Liver (tissue), 9 donors: ENCODE measurements around the gene MYBPH. TPM values are rescaled to one million over a fixed set of nuclear protein-coding genes. Genes with fewer than 3 reads are reported as not detected.

ENCODE experiments used
- DNase-seq: peaks from one replicate; pipeline ENCODE4 v3.0.0-alpha.2; 2017; ENCODE audit warnings: low spot score
- H3K27ac ChIP-seq, 2 donors: one replicate each; pipeline ENCODE4 v1.7.0; 2013; ENCODE audit warnings: inconsistent platforms in 2 of 2, low read length in 2 of 2, control low read depth in 1 of 2, low read depth in 1 of 2, mild to moderate bottlenecking in 1 of 2
- H3K27me3 ChIP-seq, 4 donors: one replicate each; pipeline versions ENCODE4 v1.6.1 to v1.7.0; 2013; ENCODE audit warnings: low read length in 3 of 4, inconsistent platforms in 1 of 4, mild to moderate bottlenecking in 1 of 4, moderate library complexity in 1 of 4; ENCODE audit not compliant: control insufficient read depth in 4 of 4, insufficient read depth in 4 of 4
- H3K36me3 ChIP-seq, 4 donors: one replicate each; pipeline versions ENCODE4 v1.6.1 to v1.7.0; 2013; ENCODE audit warnings: low read length in 3 of 4, mild to moderate bottlenecking in 3 of 4, low read depth in 1 of 4, moderate library complexity in 1 of 4; ENCODE audit not compliant: control insufficient read depth in 4 of 4, insufficient read depth in 3 of 4
- H3K4me1 ChIP-seq, 4 donors: one replicate each; pipeline versions ENCODE4 v1.6.1 to v1.7.0; 2013; ENCODE audit warnings: low read length in 3 of 4, mild to moderate bottlenecking in 3 of 4, moderate library complexity in 1 of 4; ENCODE audit not compliant: control insufficient read depth in 4 of 4, insufficient read depth in 4 of 4
- H3K4me3 ChIP-seq, 3 donors: one replicate each; pipeline versions ENCODE4 v1.6.1 to v1.7.0; 2013; ENCODE audit warnings: low read length in 3 of 3, control low read depth in 1 of 3, low read depth in 1 of 3, mild to moderate bottlenecking in 1 of 3
- H3K9ac ChIP-seq, 2 donors: one replicate each; pipeline ENCODE4 v1.7.0; 2013; ENCODE audit warnings: low read length in 2 of 2, mild to moderate bottlenecking in 2 of 2, moderate library complexity in 2 of 2, control low read depth in 1 of 2, low read depth in 1 of 2
- H3K9me3 ChIP-seq, 4 donors: one replicate each; pipeline versions ENCODE4 v1.6.1 to v1.7.0; 2013; ENCODE audit warnings: low read length in 3 of 4; ENCODE audit not compliant: control insufficient read depth in 4 of 4
- FOXA1 ChIP-seq: IDR thresholded peaks from 2 replicates; pipeline ENCODE4 v1.6.1; 2016; ENCODE audit warnings: antibody characterized with exemption
- FOXA2 ChIP-seq: IDR thresholded peaks from 2 replicates; pipeline ENCODE4 v1.6.1; 2016; ENCODE audit warnings: antibody characterized with exemption
- GABPA ChIP-seq, 2 donors: IDR thresholded peaks in 1 of 2; conservative IDR thresholded peaks in 1 of 2; 2 replicates each; pipeline ENCODE4 v1.6.1; 2016; ENCODE audit warnings: antibody characterized with exemption in 2 of 2, mild to moderate bottlenecking in 1 of 2, moderate library complexity in 1 of 2
- HNF4A ChIP-seq, 2 donors: conservative IDR thresholded peaks; 2 replicates each; pipeline ENCODE4 v1.6.1; 2016; ENCODE audit warnings: antibody characterized with exemption in 2 of 2, mild to moderate bottlenecking in 2 of 2
- HNF4G ChIP-seq: IDR thresholded peaks from 2 replicates; pipeline ENCODE4 v1.6.1; 2016; ENCODE audit warnings: antibody characterized with exemption
- JUND ChIP-seq, 2 donors: IDR thresholded peaks; 2 replicates each; pipeline ENCODE4 v1.6.1; 2016; ENCODE audit warnings: antibody characterized with exemption in 2 of 2
- NR2F2 ChIP-seq: IDR thresholded peaks from 2 replicates; pipeline ENCODE4 v1.6.1; 2016; ENCODE audit warnings: antibody characterized with exemption
- RAD21 ChIP-seq, 2 donors: IDR thresholded peaks; 2 replicates each; pipeline ENCODE4 v1.6.1; 2016; ENCODE audit warnings: antibody characterized with exemption in 2 of 2, mild to moderate bottlenecking in 2 of 2
- RXRA ChIP-seq, 2 donors: IDR thresholded peaks; 2 replicates each; pipeline ENCODE4 v1.6.1; 2017 to 2018; ENCODE audit warnings: antibody characterized with exemption in 2 of 2, mild to moderate bottlenecking in 1 of 2
- SP1 ChIP-seq: IDR thresholded peaks from 2 replicates; pipeline ENCODE4 v1.6.1; 2018; ENCODE audit warnings: antibody characterized with exemption, mild to moderate bottlenecking
- TAF1 ChIP-seq: conservative IDR thresholded peaks from 2 replicates; pipeline ENCODE4 v1.6.1; 2016; ENCODE audit warnings: antibody characterized with exemption, mild to moderate bottlenecking
- YY1 ChIP-seq: IDR thresholded peaks from 2 replicates; pipeline ENCODE4 v1.6.1; 2016; ENCODE audit warnings: antibody characterized with exemption, mild to moderate bottlenecking
- WGBS: extraction: QIAGEN DNeasy Blood & Tissue Kit; methylation state at CpG from one replicate; pipeline ENCODE4 v1.1.7; 2013; 5-methylcytosine and 5-hydroxymethylcytosine counted together
- polyA plus RNA-seq, 2 donors: library from polyadenylated mRNA; stranded (reverse) in 1 of 2; unstranded in 1 of 2; fragments of 200-250 nt in 1 of 2; fragments of >200 nt in 1 of 2; fragmentation: Nextera tagmentation in 1 of 2; extraction: Ambion mirVana in 1 of 2; gene quantifications; one replicate each; pipeline versions ENCODE4 v1.2.1 to v1.2.3, GENCODE V29; 2013 to 2015
- total RNA-seq, 2 donors: library from RNA; depleted of rRNA; stranded (reverse); fragments of >200 nt; gene quantifications; one replicate each; pipeline ENCODE4 v1.2.3, GENCODE V29; 2014
- TF ChIP-seq, protein P1 (sequence below): fragments of 150-350 bp; IDR thresholded peaks from 2 replicates; pipeline ENCODE4 v1.5.1; 2017; ENCODE audit warnings: improper control_type of control experiment, low read depth, low read length; ENCODE audit not compliant: missing input control
- TF ChIP-seq, protein P2 (sequence below): IDR thresholded peaks from 2 replicates; pipeline ENCODE4 v1.6.1; 2016; ENCODE audit warnings: antibody characterized with exemption, mild to moderate bottlenecking
- TF ChIP-seq, protein P3 (sequence below): IDR thresholded peaks from 2 replicates; pipeline ENCODE4 v1.6.1; 2016; ENCODE audit warnings: antibody characterized with exemption
- TF ChIP-seq, protein P4 (sequence below): IDR thresholded peaks from 2 replicates; pipeline ENCODE4 v1.6.1; 2016; ENCODE audit warnings: antibody characterized with exemption
- donor health status: healthy.
- donor health status: healthy.
- donor health status: healthy.
- donor health status: healthy.
- donor health status: healthy.

The MYBPH gene
- total and polyA plus RNA-seq, 4 donors: 0.09 TPM; not detected in 3

DNA sequence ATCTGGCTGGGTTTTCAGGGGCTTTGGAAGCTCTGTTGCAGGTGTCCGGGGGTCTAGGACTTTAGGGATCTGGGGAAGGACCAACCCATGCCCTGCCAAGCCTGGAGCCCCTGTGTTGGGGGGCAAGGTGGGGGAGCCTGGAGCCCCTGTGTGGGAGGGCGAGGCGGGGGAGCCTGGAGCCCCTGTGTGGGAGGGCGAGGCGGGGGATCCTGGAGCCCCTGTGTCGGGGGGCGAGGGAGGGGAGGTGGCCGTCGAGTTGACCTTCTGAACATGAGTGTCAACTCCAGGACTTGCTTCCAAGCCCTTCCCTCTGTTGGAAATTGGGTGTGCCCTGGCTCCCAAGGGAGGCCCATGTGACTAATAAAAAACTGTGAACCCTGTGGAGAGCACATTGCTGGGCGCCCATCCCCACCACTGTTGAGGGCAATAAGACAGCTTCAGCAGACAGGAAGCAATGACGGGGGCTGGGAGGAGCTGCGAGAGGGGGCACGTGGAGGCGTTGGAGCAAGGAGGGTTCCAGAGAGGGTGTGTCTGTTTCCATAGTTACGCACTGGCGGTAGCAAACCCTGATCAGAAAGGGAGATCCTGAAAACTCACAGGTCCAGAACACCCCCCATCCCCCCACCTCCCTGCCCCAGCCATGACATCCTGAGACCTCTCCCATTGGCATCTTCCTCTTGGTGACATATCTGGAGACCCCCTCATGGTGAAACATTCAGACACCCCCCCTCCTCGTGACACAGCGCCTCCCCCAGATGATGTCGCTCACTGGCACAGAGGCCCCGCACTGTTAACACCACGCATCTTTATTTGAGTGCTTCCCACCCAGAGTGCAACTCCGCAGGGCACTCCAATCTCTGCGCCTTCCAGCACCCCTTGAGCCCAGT lies 8.4 kb downstream of the MYBPH start:
- no peak for DNase-seq
- Histone ChIP-seq H3K27me3 (peaks cover 0 to 2% (median 0%) of the 10 kb centered on the region in 4 donors), H3K9ac (no peak overlapping the region), H3K36me3 (no peaks in the 10 kb centered on the region), H3K4me1 (no peaks in the 10 kb centered on the region), H3K27ac (no peak overlapping the region), H3K9me3 (no peaks in the 10 kb centered on the region), H3K4me3 (no peak overlapping the region)
- WGBS: 88% methylated on average over 23 of the region's 23 CpGs
- TF ChIP-seq, protein P1, sequence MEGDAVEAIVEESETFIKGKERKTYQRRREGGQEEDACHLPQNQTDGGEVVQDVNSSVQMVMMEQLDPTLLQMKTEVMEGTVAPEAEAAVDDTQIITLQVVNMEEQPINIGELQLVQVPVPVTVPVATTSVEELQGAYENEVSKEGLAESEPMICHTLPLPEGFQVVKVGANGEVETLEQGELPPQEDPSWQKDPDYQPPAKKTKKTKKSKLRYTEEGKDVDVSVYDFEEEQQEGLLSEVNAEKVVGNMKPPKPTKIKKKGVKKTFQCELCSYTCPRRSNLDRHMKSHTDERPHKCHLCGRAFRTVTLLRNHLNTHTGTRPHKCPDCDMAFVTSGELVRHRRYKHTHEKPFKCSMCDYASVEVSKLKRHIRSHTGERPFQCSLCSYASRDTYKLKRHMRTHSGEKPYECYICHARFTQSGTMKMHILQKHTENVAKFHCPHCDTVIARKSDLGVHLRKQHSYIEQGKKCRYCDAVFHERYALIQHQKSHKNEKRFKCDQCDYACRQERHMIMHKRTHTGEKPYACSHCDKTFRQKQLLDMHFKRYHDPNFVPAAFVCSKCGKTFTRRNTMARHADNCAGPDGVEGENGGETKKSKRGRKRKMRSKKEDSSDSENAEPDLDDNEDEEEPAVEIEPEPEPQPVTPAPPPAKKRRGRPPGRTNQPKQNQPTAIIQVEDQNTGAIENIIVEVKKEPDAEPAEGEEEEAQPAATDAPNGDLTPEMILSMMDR: no peak
- TF ChIP-seq RAD21 (IDR thresholded peaks at IDR 0.05) (no peak), SP1 (no peak), GABPA (IDR thresholded peaks at IDR 0.05 in 1 of 2, conservative IDR thresholded peaks at IDR 0.05 in 1 of 2) (no peak), YY1 (no peak), HNF4G (no peak), RXRA (IDR thresholded peaks at IDR 0.05) (no peak), FOXA2 (no peak), TAF1 (no peak)
- TF ChIP-seq, protein P2, sequence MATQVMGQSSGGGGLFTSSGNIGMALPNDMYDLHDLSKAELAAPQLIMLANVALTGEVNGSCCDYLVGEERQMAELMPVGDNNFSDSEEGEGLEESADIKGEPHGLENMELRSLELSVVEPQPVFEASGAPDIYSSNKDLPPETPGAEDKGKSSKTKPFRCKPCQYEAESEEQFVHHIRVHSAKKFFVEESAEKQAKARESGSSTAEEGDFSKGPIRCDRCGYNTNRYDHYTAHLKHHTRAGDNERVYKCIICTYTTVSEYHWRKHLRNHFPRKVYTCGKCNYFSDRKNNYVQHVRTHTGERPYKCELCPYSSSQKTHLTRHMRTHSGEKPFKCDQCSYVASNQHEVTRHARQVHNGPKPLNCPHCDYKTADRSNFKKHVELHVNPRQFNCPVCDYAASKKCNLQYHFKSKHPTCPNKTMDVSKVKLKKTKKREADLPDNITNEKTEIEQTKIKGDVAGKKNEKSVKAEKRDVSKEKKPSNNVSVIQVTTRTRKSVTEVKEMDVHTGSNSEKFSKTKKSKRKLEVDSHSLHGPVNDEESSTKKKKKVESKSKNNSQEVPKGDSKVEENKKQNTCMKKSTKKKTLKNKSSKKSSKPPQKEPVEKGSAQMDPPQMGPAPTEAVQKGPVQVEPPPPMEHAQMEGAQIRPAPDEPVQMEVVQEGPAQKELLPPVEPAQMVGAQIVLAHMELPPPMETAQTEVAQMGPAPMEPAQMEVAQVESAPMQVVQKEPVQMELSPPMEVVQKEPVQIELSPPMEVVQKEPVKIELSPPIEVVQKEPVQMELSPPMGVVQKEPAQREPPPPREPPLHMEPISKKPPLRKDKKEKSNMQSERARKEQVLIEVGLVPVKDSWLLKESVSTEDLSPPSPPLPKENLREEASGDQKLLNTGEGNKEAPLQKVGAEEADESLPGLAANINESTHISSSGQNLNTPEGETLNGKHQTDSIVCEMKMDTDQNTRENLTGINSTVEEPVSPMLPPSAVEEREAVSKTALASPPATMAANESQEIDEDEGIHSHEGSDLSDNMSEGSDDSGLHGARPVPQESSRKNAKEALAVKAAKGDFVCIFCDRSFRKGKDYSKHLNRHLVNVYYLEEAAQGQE: no peak

DNA sequence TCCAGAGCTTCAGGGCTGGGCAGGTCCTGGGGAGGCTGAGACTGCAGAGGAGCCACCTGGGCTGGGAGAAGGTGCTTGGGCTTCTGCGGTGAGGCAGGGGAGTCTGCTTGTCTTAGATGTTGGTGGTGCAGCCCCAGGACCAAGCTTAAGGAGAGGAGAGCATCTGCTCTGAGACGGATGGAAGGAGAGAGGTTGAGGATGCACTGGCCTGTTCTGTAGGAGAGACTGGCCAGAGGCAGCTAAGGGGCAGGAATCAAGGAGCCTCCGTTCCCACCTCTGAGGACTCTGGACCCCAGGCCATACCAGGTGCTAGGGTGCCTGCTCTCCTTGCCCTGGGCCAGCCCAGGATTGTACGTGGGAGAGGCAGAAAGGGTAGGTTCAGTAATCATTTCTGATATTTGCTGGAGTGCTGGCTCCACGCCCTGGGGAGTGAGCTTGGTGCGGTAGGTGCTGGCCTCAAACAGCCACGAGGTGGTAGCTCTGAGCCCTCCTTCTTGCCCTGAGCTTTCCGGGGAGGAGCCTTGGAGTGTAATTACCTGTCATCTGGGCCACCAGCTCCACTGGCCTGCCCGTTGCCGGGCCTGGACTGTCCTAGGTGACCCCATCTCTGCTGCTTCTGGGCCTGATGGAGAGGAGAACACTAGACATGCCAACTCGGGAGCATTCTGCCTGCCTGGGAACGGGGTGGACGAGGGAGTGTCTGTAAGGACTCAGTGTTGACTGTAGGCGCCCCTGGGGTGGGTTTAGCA lies 9.3 kb downstream of the MYBPH start:
- Histone ChIP-seq H3K4me3 (no peak overlapping the region), H3K27ac (no peak overlapping the region)
- 54% methylated on average over 14 of the region's 14 CpGs for WGBS
- TF ChIP-seq HNF4A (conservative IDR thresholded peaks at IDR 0.05): no peak
- TF ChIP-seq, protein P1: peak; percentile 35
- no peak for TF ChIP-seq TAF1
- no peak for TF ChIP-seq HNF4G
- TF ChIP-seq, protein P3, sequence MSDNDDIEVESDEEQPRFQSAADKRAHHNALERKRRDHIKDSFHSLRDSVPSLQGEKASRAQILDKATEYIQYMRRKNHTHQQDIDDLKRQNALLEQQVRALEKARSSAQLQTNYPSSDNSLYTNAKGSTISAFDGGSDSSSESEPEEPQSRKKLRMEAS: no peak
- TF ChIP-seq JUND (IDR thresholded peaks at IDR 0.05): no peak
- peak; percentile 60 to 70 for TF ChIP-seq RAD21 (IDR thresholded peaks at IDR 0.05)
- no peak for TF ChIP-seq GABPA (IDR thresholded peaks at IDR 0.05 in 1 of 2, conservative IDR thresholded peaks at IDR 0.05 in 1 of 2)
- no peak for TF ChIP-seq FOXA1
- no peak for TF ChIP-seq RXRA (IDR thresholded peaks at IDR 0.05)
- TF ChIP-seq NR2F2: no peak
- TF ChIP-seq, protein P4, sequence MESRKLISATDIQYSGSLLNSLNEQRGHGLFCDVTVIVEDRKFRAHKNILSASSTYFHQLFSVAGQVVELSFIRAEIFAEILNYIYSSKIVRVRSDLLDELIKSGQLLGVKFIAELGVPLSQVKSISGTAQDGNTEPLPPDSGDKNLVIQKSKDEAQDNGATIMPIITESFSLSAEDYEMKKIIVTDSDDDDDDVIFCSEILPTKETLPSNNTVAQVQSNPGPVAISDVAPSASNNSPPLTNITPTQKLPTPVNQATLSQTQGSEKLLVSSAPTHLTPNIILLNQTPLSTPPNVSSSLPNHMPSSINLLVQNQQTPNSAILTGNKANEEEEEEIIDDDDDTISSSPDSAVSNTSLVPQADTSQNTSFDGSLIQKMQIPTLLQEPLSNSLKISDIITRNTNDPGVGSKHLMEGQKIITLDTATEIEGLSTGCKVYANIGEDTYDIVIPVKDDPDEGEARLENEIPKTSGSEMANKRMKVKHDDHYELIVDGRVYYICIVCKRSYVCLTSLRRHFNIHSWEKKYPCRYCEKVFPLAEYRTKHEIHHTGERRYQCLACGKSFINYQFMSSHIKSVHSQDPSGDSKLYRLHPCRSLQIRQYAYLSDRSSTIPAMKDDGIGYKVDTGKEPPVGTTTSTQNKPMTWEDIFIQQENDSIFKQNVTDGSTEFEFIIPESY: no peak

More for the DNA sequence above, 9.3 kb downstream of the MYBPH start:
- H3K9me3 ChIP-seq: no peaks in the 10 kb centered on the region
- H3K4me1 ChIP-seq: no peaks in the 10 kb centered on the region
- no peaks in the 10 kb centered on the region for H3K36me3 ChIP-seq
- peaks cover 0 to 2% (median 0%) of the 10 kb centered on the region in 4 donors for H3K27me3 ChIP-seq
- no peak overlapping the region for H3K9ac ChIP-seq
- DNase-seq: no peak
